22Rv1 (cell line): ENCODE measurements around the gene ERFL.

Source experiments
- ZFX ChIP-seq: fragments of 450-650 bp; IDR thresholded peaks from 2 replicates; pipeline ENCODE4 v1.6.1; 2017; ENCODE audit warnings: antibody characterized with exemption, borderline replicate concordance
- TF ChIP-seq, protein P1 (sequence below): fragments of 450-650 bp; IDR thresholded peaks from 2 replicates; pipeline ENCODE4 v1.5.1; 2017; ENCODE audit warnings: mild to moderate bottlenecking

DNA sequence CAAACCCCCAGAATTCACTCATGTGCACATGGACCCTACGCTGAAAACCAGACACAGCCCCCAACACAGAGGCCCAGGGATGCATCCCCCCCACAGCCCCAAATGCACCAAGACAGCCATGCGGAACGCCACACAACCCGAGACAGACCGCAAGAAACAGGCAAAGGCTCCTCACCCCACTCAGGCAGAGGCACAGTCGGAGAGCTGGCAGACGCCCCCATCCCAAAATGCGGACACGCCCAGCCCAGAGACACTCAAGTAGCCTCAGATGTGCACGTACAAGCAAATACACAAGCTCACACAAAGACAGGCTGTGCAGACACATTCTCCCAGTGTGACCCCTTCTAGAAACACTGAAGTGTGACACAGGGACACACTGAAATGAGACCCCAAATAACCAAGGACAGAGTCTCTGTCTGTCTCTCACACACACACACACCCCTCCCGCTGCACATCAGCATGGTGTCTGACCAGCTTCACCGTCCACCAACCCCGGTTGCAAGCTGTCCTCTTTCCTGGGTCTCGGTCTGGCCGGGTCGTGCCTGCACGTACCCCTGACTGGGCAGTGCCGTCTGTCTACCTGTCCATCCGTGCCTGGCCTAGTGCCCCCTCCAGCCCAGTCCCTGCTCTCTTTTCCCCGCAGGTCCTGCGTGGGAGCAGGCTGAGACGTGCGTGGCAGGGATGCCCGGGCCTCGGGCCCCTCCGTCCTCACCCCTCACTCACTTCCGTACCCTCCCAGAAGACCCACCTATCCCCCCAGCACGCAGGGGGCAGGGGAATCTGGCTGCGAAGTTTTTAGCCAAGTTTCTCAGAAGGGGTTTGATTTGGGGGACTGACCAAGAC lies 16.1 kb downstream of the ERFL start:
- TF ChIP-seq, protein P1, sequence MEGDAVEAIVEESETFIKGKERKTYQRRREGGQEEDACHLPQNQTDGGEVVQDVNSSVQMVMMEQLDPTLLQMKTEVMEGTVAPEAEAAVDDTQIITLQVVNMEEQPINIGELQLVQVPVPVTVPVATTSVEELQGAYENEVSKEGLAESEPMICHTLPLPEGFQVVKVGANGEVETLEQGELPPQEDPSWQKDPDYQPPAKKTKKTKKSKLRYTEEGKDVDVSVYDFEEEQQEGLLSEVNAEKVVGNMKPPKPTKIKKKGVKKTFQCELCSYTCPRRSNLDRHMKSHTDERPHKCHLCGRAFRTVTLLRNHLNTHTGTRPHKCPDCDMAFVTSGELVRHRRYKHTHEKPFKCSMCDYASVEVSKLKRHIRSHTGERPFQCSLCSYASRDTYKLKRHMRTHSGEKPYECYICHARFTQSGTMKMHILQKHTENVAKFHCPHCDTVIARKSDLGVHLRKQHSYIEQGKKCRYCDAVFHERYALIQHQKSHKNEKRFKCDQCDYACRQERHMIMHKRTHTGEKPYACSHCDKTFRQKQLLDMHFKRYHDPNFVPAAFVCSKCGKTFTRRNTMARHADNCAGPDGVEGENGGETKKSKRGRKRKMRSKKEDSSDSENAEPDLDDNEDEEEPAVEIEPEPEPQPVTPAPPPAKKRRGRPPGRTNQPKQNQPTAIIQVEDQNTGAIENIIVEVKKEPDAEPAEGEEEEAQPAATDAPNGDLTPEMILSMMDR, result no peak
- TF ChIP-seq ZFX, result no peak
